Fibroblast of lung (primary cell): ENCODE measurements around the gene HBA2. TPM values are rescaled to one million over a fixed set of nuclear protein-coding genes. Genes with fewer than 3 reads are reported as not detected.

Experiments used
- DNase-seq, 2 donors: peaks; one replicate each; pipeline versions ENCODE4 v3.0.0 to v3.0.0-alpha.2; 2010; ENCODE audit warnings: low read depth in 2 of 2
- H2AFZ ChIP-seq: 2 replicates; pipeline ENCODE4 v1.5.1; 2012; ENCODE audit warnings: low read length, control low read depth, inconsistent platforms
- H3K27ac ChIP-seq: 2 replicates; pipeline ENCODE4 v1.5.1; 2011; ENCODE audit warnings: low read length, control low read depth; ENCODE audit not compliant: insufficient read depth
- H3K27me3 ChIP-seq: 2 replicates; pipeline ENCODE4 v1.5.1; 2011; ENCODE audit warnings: mild to moderate bottlenecking, low read length; ENCODE audit not compliant: control insufficient read depth, insufficient read depth
- H3K36me3 ChIP-seq: 2 replicates; pipeline ENCODE4 v1.5.1; 2011; ENCODE audit warnings: low read length; ENCODE audit not compliant: control insufficient read depth, insufficient read depth
- H3K4me1 ChIP-seq: 2 replicates; pipeline ENCODE4 v1.5.1; 2011; ENCODE audit warnings: low read length; ENCODE audit not compliant: control insufficient read depth, insufficient read depth; ENCODE audit errors: extremely low read depth
- H3K4me2 ChIP-seq: 2 replicates; pipeline ENCODE4 v1.5.1; 2011; ENCODE audit warnings: low read length, control low read depth; ENCODE audit not compliant: insufficient read depth; ENCODE audit errors: extremely low read depth
- H3K4me3 ChIP-seq, 4 experiments: fragments of 200-600 bp in 1 of 4; sonication (generic) in 1 of 4; replicated peaks in 1 of 4; 2 replicates each; pipeline ENCODE4 v1.5.1; 2011 to 2016; ENCODE audit warnings: low read length in 4 of 4, low read depth in 3 of 4, mild to moderate bottlenecking in 3 of 4, control low read depth in 2 of 4, inconsistent platforms in 1 of 4, mixed read lengths in 1 of 4; ENCODE audit not compliant: insufficient read depth in 1 of 4; ENCODE audit errors: control extremely low read depth in 1 of 4
- H3K79me2 ChIP-seq: 2 replicates; pipeline ENCODE4 v1.5.1; 2012; ENCODE audit warnings: mild to moderate bottlenecking, low read length, inconsistent platforms; ENCODE audit not compliant: control insufficient read depth, insufficient read depth
- H3K9ac ChIP-seq: 2 replicates; pipeline ENCODE4 v1.5.1; 2011; ENCODE audit warnings: mild to moderate bottlenecking, low read length, control low read depth; ENCODE audit not compliant: insufficient read depth
- H3K9me3 ChIP-seq: 2 replicates; pipeline ENCODE4 v1.5.1; 2012; ENCODE audit warnings: low read depth, low read length; ENCODE audit not compliant: control insufficient read depth, insufficient read depth
- H4K20me1 ChIP-seq: 2 replicates; pipeline ENCODE4 v1.5.1; 2011; ENCODE audit warnings: low read length; ENCODE audit not compliant: control insufficient read depth, insufficient read depth; ENCODE audit errors: extremely low read depth
- CTCF ChIP-seq, 2 donors: IDR thresholded peaks in 1 of 2; conservative IDR thresholded peaks in 1 of 2; 1 replicate in 1 of 2; 2 replicates in 1 of 2; pipeline ENCODE4 v1.5.1; 2011 to 2012; ENCODE audit warnings: low read length in 2 of 2, control low read depth in 1 of 2, inconsistent platforms in 1 of 2, low read depth in 1 of 2, mild to moderate bottlenecking in 1 of 2
- EZH2 ChIP-seq: IDR thresholded peaks from 2 replicates; pipeline ENCODE4 v1.5.1; 2012; ENCODE audit warnings: low read length, control low read depth, mild to moderate bottlenecking; ENCODE audit errors: missing control alignments
- polyA plus RNA-seq, 2 donors: library from polyadenylated mRNA; depleted of rRNA in 1 of 2; stranded (reverse) in 1 of 2; unstranded in 1 of 2; fragments of >200 nt; gene quantifications; 2 replicates each; pipeline ENCODE4 v1.2.1, GENCODE V29; 2011 to 2012; ENCODE audit warnings: missing spikeins in 1 of 2
- total RNA-seq: library from RNA; depleted of rRNA; stranded (reverse); fragments of >200 nt; gene quantifications from 2 replicates; pipeline ENCODE4 v1.2.1, GENCODE V29; 2014

Gene HBA2
- total and polyA plus RNA-seq, 2 donors (not counting 1 experiment from before 2014, with no cell fraction given), result not detected

DNA sequence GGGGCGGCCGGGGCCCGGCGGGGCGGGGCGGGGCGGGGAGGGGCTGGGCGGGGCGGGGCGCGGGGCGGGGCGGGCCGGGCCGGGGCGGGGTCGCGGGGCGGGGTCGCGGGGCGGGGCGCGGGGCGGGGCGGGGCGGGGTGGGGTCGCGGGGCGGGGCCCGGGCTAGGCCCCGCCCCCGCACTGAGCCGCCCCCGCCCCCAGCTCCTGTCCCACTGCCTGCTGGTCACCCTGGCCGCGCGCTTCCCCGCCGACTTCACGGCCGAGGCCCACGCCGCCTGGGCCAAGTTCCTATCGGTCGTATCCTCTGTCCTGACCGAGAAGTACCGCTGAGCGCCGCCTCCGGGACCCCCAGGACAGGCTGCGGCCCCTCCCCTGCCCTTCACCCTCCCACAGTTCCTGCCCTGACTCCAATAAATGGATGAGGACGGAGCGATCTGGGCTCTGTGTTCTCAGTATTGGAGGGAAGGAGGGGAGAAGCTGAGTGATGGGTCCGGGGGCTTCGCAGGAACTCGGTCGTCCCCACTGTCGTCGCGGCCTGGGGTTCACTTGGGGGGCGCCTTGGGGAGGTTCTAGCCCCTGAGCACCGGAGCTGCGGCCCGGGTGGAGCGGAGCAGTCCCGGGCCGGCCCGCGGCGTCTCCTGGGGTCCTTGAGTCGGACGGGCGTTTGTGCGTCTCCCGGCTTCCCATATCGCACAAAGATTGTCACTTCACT lies 7.7 kb upstream of the HBA2 start:
- no peaks in the 10 kb centered on the region for H3K79me2 ChIP-seq
- no peaks in the 10 kb centered on the region for H3K4me1 ChIP-seq
- no peaks in the 10 kb centered on the region for H3K9me3 ChIP-seq
- H3K4me2 ChIP-seq, result no peak overlapping the region
- no peak for DNase-seq
- TF ChIP-seq EZH2 (no peak), CTCF (conservative IDR thresholded peaks at IDR 0.05 in 1 of 2, IDR thresholded peaks at IDR 0.05 in 1 of 2; ENCODE audit: low read depth in 1 of 2, low read length in 2 of 2) (no peak)
- no peak overlapping the region for H3K27ac ChIP-seq
- H3K9ac ChIP-seq, result no peak overlapping the region
- no peak overlapping the region for H3K4me3 ChIP-seq
- H3K27me3 ChIP-seq, result peaks cover 37% of the 10 kb centered on the region
- no peak overlapping the region for H2AFZ ChIP-seq
- no peaks in the 10 kb centered on the region for H3K36me3 ChIP-seq
- H4K20me1 ChIP-seq, result no peaks in the 10 kb centered on the region

DNA sequence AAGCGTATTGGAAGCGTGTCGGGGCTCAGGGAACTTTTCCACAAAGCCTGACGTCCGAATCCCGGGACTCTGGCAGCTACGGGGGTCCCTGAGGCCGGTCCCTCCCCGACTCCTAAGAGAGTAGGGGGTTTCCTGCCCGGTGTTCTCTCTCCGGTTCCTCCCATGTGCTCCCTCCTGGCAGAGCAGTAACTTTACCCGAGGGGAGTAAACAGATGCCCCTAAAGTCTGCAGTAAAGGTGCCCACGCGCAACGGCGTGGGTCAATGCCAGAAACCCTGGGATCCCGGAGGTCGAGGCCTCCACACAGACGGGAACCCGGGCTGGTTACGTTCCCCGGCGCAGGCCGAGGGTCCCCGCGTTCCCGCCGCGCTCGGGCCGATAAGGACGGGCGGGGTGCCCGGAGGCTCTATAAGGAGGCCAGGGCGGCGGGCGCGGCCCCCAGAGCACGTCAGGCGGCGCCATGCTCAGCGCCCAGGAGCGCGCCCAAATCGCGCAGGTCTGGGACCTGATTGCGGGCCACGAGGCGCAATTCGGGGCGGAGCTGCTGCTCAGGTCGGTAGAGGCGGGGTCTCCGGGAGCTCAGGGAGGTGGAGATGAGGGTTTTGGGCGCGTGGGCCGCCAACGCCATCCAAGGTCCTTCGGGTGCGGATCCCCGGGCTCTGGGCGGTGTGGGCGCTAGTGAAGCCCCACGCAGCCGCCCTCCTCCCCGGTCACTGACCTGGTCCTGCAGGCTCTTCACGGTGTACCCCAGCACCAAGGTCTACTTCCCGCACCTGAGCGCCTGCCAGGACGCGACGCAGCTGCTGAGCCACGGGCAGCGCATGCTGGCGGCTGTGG lies 6.9 kb upstream of the HBA2 start, which contains the start of gene HBM:
HBM (plus strand) TSS at position 440 of the 836 bp plus-strand sequence; CDS start at position 460, 20 bp downstream.
- H3K4me2 ChIP-seq, result no peak within 1 kb of the TSS
- TF ChIP-seq EZH2 (peak; percentile 86), CTCF (conservative IDR thresholded peaks at IDR 0.05 in 1 of 2, IDR thresholded peaks at IDR 0.05 in 1 of 2; ENCODE audit: low read depth in 1 of 2, low read length in 2 of 2) (no peak)
- no peaks in the 10 kb centered on the region for H3K79me2 ChIP-seq
- H2AFZ ChIP-seq, result no peak within 1 kb of the TSS
- H4K20me1 ChIP-seq, result no peaks in the 10 kb centered on the region
- H3K4me3 ChIP-seq, result no peak within 1 kb of the TSS
- H3K4me1 ChIP-seq, result no peaks in the 10 kb centered on the region
- H3K27me3 ChIP-seq, result peaks cover 37% of the 10 kb centered on the region
- no peak for DNase-seq
- H3K9me3 ChIP-seq, result no peaks in the 10 kb centered on the region
- H3K9ac ChIP-seq, result no peak within 1 kb of the TSS
- no peak within 1 kb of the TSS for H3K27ac ChIP-seq
- no peaks in the 10 kb centered on the region for H3K36me3 ChIP-seq

DNA sequence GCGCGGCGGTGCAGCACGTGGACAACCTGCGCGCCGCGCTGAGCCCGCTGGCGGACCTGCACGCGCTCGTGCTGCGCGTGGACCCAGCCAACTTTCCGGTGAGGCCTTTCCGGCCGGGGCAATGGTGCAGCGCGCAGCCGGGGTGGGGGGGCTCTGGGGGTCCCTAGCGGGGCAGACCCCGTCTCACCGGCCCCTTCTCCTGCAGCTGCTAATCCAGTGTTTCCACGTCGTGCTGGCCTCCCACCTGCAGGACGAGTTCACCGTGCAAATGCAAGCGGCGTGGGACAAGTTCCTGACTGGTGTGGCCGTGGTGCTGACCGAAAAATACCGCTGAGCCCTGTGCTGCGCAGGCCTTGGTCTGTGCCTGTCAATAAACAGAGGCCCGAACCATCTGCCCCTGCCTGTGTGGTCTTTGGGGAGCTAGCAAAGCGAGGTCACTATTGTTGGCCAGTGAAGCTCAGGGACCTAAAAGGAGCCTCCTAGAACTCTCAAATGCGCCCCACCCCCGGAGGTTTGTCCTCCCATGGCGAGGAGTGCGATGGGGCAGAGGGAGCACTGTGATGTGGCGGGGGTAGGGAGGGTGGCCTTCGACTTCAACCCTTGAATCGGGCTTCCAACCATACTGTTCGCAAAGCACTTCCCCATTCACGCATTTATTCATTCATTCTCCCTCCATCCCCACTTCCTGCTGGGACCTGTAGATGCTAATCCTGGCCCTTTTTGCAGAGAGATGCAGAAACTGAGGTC lies 6.1 kb upstream of the HBA2 start:
- Histone ChIP-seq H2AFZ (no peak overlapping the region), H3K9me3 (no peaks in the 10 kb centered on the region), H3K27me3 (peaks cover 37% of the 10 kb centered on the region), H3K79me2 (no peaks in the 10 kb centered on the region), H3K4me2 (no peak overlapping the region), H3K27ac (no peak overlapping the region), H3K4me3 (no peak overlapping the region), H3K36me3 (no peaks in the 10 kb centered on the region), H3K9ac (no peak overlapping the region), H4K20me1 (no peaks in the 10 kb centered on the region), H3K4me1 (no peaks in the 10 kb centered on the region)
- no peak for DNase-seq
- TF ChIP-seq CTCF (conservative IDR thresholded peaks at IDR 0.05 in 1 of 2, IDR thresholded peaks at IDR 0.05 in 1 of 2; ENCODE audit: low read depth in 1 of 2, low read length in 2 of 2) (no peak), EZH2 (peak; percentile 92)
